Measurements from ENCODE around the gene TMEM132E. TPM values are rescaled to one million over a fixed set of nuclear protein-coding genes. Genes with fewer than 3 reads are reported as not detected.
A peak's percentile ranks its signal among the peaks of the same experiment; 100 is the strongest.

Gene TMEM132E
- total RNA-seq, 1 donor from 2014 or later = not detected

- Histone ChIP-seq H3K4me3 (ENCODE audit: low read depth, low read length) (no peak overlapping the region), H3K27me3 (ENCODE audit: control insufficient read depth, insufficient read depth, low read length) (no peaks in the 10 kb centered on the region), H3K36me3 (ENCODE audit: control insufficient read depth, insufficient read depth, low read length) (no peaks in the 10 kb centered on the region)
- FAIRE-seq (no peak), DNase-seq (ENCODE audit: low read depth) (no peak)
- TF ChIP-seq, protein P1, sequence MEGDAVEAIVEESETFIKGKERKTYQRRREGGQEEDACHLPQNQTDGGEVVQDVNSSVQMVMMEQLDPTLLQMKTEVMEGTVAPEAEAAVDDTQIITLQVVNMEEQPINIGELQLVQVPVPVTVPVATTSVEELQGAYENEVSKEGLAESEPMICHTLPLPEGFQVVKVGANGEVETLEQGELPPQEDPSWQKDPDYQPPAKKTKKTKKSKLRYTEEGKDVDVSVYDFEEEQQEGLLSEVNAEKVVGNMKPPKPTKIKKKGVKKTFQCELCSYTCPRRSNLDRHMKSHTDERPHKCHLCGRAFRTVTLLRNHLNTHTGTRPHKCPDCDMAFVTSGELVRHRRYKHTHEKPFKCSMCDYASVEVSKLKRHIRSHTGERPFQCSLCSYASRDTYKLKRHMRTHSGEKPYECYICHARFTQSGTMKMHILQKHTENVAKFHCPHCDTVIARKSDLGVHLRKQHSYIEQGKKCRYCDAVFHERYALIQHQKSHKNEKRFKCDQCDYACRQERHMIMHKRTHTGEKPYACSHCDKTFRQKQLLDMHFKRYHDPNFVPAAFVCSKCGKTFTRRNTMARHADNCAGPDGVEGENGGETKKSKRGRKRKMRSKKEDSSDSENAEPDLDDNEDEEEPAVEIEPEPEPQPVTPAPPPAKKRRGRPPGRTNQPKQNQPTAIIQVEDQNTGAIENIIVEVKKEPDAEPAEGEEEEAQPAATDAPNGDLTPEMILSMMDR (IDR thresholded peaks at IDR 0.05; ENCODE audit: insufficient read depth, low read length, severe bottlenecking) = no peak
These were observed 22.5 kb upstream of the TMEM132E start for GRCh38 chr17:34556931-34557330.

- Histone ChIP-seq H3K27me3 (ENCODE audit: control insufficient read depth, insufficient read depth, low read length) (no peaks in the 10 kb centered on the region), H3K4me3 (ENCODE audit: low read depth, low read length) (no peak overlapping the region), H3K36me3 (ENCODE audit: control insufficient read depth, insufficient read depth, low read length) (no peaks in the 10 kb centered on the region)
- DNase-seq (ENCODE audit: low read depth) (no peak), FAIRE-seq (no peak)
- TF ChIP-seq, protein P1 (IDR thresholded peaks at IDR 0.05; ENCODE audit: insufficient read depth, low read length, severe bottlenecking) = no peak
These were observed 18.1 kb upstream of the TMEM132E start for GRCh38 chr17:34561328-34561727.

- FAIRE-seq = no peak
- DNase-seq (ENCODE audit: low read depth) = peak; percentile 10
- TF ChIP-seq, protein P1 (IDR thresholded peaks at IDR 0.05; ENCODE audit: insufficient read depth, low read length, severe bottlenecking) = no peak
- H3K27me3 ChIP-seq (ENCODE audit: control insufficient read depth, insufficient read depth, low read length) = no peaks in the 10 kb centered on the region
- no peaks in the 10 kb centered on the region for H3K36me3 ChIP-seq (ENCODE audit: control insufficient read depth, insufficient read depth, low read length)
- H3K4me3 ChIP-seq (ENCODE audit: low read depth, low read length) = no peak overlapping the region
These were observed 17.0 kb upstream of the TMEM132E start for GRCh38 chr17:34562387-34562786.

DNA sequence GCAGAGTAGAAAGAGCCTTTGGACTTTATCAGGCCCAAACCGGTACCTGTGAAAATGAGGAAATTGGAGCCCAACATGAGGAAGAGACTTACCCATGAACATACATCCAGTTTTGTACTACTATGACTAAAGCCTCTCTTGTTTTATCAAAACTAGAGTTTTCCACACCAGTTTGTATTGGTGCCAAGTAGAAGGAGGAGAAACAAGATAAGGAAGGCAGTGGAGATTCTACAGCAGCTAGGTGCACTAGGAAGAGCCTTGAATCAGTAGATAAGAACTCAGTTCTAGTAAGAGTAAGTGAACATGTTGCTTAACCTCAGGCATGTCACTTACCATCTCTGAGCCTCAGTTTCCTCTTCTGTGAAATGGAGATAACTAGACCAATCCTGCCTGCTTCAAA lies 13.7 kb upstream of the TMEM132E start:
- TF ChIP-seq, protein P1 (IDR thresholded peaks at IDR 0.05; ENCODE audit: insufficient read depth, low read length, severe bottlenecking) = no peak
- Histone ChIP-seq H3K4me3 (ENCODE audit: low read depth, low read length) (no peak overlapping the region), H3K27me3 (ENCODE audit: control insufficient read depth, insufficient read depth, low read length) (no peaks in the 10 kb centered on the region), H3K36me3 (ENCODE audit: control insufficient read depth, insufficient read depth, low read length) (no peaks in the 10 kb centered on the region)
- no peak for FAIRE-seq
- DNase-seq (ENCODE audit: low read depth) = no peak

- Histone ChIP-seq H3K4me3 (ENCODE audit: low read depth, low read length) (no peak overlapping the region), H3K36me3 (ENCODE audit: control insufficient read depth, insufficient read depth, low read length) (no peaks in the 10 kb centered on the region), H3K27me3 (ENCODE audit: control insufficient read depth, insufficient read depth, low read length) (no peaks in the 10 kb centered on the region)
- FAIRE-seq = no peak
- TF ChIP-seq, protein P1 (IDR thresholded peaks at IDR 0.05; ENCODE audit: insufficient read depth, low read length, severe bottlenecking) = no peak
- no peak for DNase-seq (ENCODE audit: low read depth)
These were observed 13.2 kb upstream of the TMEM132E start for GRCh38 chr17:34566201-34566600.

GRCh38 chr17:34566873-34567272 lies 12.5 kb upstream of the TMEM132E start:
- Histone ChIP-seq H3K4me3 (ENCODE audit: low read depth, low read length) (no peak overlapping the region), H3K36me3 (ENCODE audit: control insufficient read depth, insufficient read depth, low read length) (no peaks in the 10 kb centered on the region), H3K27me3 (ENCODE audit: control insufficient read depth, insufficient read depth, low read length) (no peaks in the 10 kb centered on the region)
- FAIRE-seq = no peak
- TF ChIP-seq, protein P1 (IDR thresholded peaks at IDR 0.05; ENCODE audit: insufficient read depth, low read length, severe bottlenecking) = no peak
- DNase-seq (ENCODE audit: low read depth) = no peak

Measured in bronchial epithelial cell (primary cell).